K562 (cell line): ENCODE results near the gene PPIL6. TPM values are rescaled to one million over a fixed set of nuclear protein-coding genes. Genes with fewer than 3 reads are reported as not detected.
"Not testable (repeated sequence)": the region's sequence is repeated elsewhere in the genome, so short reads cannot be mapped to it uniquely, and the experiment has no call there.

Experiments used
- ATAC-seq: fragments of 200-7000 bp; cut with Tn5 transposase; 3 replicates; pipeline ENCODE4 v1.9.1; 2020; ENCODE audit warnings: moderate library complexity
- BruUV-seq: library from RNA; stranded (reverse); fragments of 400-500 nt; replicated peaks from 2 replicates; lab custom pipeline; 2021; lab: Mats Ljungman, UMichigan
- CTCF ChIA-PET: fragments of 300-600 bp; formaldehyde crosslinking; extraction: SDS; loops from one replicate; lab custom pipeline; 2021; ENCODE audit warnings: low intra/inter-chr PET ratio; lab: Yijun Ruan, JAX
- POLR2A ChIA-PET: fragments of 300-600, 350-650 bp; sonication (Branson Sonifier 250); formaldehyde crosslinking; extraction: SDS; loops from one replicate; lab custom pipeline; 2021; ENCODE audit warnings: antibody characterized with exemption, inconsistent platforms; lab: Yijun Ruan, JAX
- DNase-seq, 4 experiments: peaks; one replicate each; pipeline versions ENCODE4 v3.0.0 to v3.0.0-alpha.2; 2011 to 2018; ENCODE audit warnings: low spot score in 3 of 4, mixed read lengths in 3 of 4; ENCODE audit errors: extremely low read depth in 1 of 4
- FAIRE-seq: peaks from 2 replicates; lab custom pipeline; 2011; peaks lifted over from hg19 to GRCh38; lab: Jason Lieb, UNC
- H2AFZ ChIP-seq: 2 replicates; pipeline ENCODE4 v1.6.0; 2011; ENCODE audit warnings: low read depth, low read length, control low read depth, inconsistent platforms
- H3K27ac ChIP-seq: fragments of 200-600 bp; 3 replicates; pipeline ENCODE4 v1.8.0; 2011; ENCODE audit warnings: low read depth, mild to moderate bottlenecking, control low read depth, inconsistent platforms, low read length, moderate library complexity, mixed read lengths; ENCODE audit errors: extremely low read depth
- H3K27me3 ChIP-seq, 2 experiments: fragments of 300-600 bp in 1 of 2; 2 replicates in 1 of 2; 3 replicates in 1 of 2; pipeline versions ENCODE4 v1.6.0 to v1.8.0; 2011; ENCODE audit warnings: inconsistent platforms in 2 of 2, low read length in 2 of 2, mild to moderate bottlenecking in 1 of 2, mixed read lengths in 1 of 2, moderate library complexity in 1 of 2; ENCODE audit not compliant: control insufficient read depth in 2 of 2, insufficient read depth in 2 of 2
- H3K36me3 ChIP-seq: fragments of 300-600 bp; 3 replicates; pipeline ENCODE4 v1.8.0; 2011; ENCODE audit warnings: mild to moderate bottlenecking, low read length, inconsistent platforms; ENCODE audit not compliant: control insufficient read depth, insufficient read depth
- H3K4me1 ChIP-seq, 2 experiments: fragments of 200-600 bp in 1 of 2; replicated peaks in 1 of 2; 2 replicates in 1 of 2; 3 replicates in 1 of 2; pipeline versions ENCODE4 v1.5.1 to v1.8.0; 2011; ENCODE audit warnings: inconsistent platforms in 2 of 2, low read length in 2 of 2, mild to moderate bottlenecking in 1 of 2, mixed read lengths in 1 of 2, moderate library complexity in 1 of 2; ENCODE audit not compliant: control insufficient read depth in 2 of 2, insufficient read depth in 2 of 2
- H3K4me2 ChIP-seq: 2 replicates; pipeline ENCODE4 v1.6.1; 2011; ENCODE audit warnings: low read length, control low read depth, inconsistent platforms, mixed read lengths; ENCODE audit not compliant: insufficient read depth
- H3K4me3 ChIP-seq: fragments of 200-600 bp; sonication (generic), shearing (Covaris generic); 2 replicates; pipeline ENCODE4 v1.5.1; 2016; ENCODE audit warnings: control low read depth, inconsistent platforms
- H3K79me2 ChIP-seq: fragments of 200-600 bp; 3 replicates; pipeline ENCODE4 v1.8.0; 2011; ENCODE audit warnings: low read length, inconsistent platforms; ENCODE audit not compliant: control insufficient read depth, insufficient read depth
- H3K9ac ChIP-seq, 2 experiments: 2 replicates each; pipeline versions ENCODE4 v1.6.0 to v1.6.1; 2011; ENCODE audit warnings: low read depth in 2 of 2, low read length in 2 of 2, control low read depth in 1 of 2, inconsistent platforms in 1 of 2, mild to moderate bottlenecking in 1 of 2, mixed read lengths in 1 of 2; ENCODE audit not compliant: insufficient read depth in 1 of 2
- H3K9me1 ChIP-seq: one replicate; pipeline ENCODE4 v1.6.0; 2011; ENCODE audit warnings: inconsistent platforms, mild to moderate bottlenecking, low read length, moderate library complexity; ENCODE audit not compliant: control insufficient read depth, insufficient read depth
- H3K9me3 ChIP-seq: replicated peaks from 2 replicates; pipeline ENCODE4 v1.5.1; 2011; ENCODE audit warnings: low read depth, low read length, inconsistent platforms; ENCODE audit not compliant: control insufficient read depth, insufficient read depth
- H4K20me1 ChIP-seq: replicated peaks from 2 replicates; pipeline ENCODE4 v1.6.1; 2011; ENCODE audit warnings: low read length, inconsistent platforms, mixed read lengths; ENCODE audit not compliant: control insufficient read depth, insufficient read depth
- ADNP ChIP-seq: fragments of 200-800 bp; sonication (Bioruptor generic); IDR thresholded peaks from 2 replicates; pipeline ENCODE4 v1.6.1; 2016; ENCODE audit warnings: missing genetic modification characterization, missing compliant biosample characterization
- BCOR ChIP-seq: fragments of 450-650 bp; IDR thresholded peaks from 2 replicates; pipeline ENCODE4 v1.6.1; 2016
- CHAMP1 ChIP-seq: fragments of 450-650 bp; IDR thresholded peaks from 2 replicates; pipeline ENCODE4 v1.6.1; 2016; ENCODE audit warnings: mild to moderate bottlenecking
- CLOCK ChIP-seq: fragments of 250-450 bp; sonication (Bioruptor Pico); IDR thresholded peaks from 2 replicates; pipeline ENCODE4 v1.4.0; 2020; ENCODE audit warnings: mild to moderate bottlenecking, moderate library complexity, borderline replicate concordance
- HDAC2 ChIP-seq: fragments of 450-650 bp; IDR thresholded peaks from 2 replicates; pipeline ENCODE4 v1.6.1; 2016; ENCODE audit warnings: mild to moderate bottlenecking
- KDM1A ChIP-seq, 2 experiments: fragments of 450-650 bp; IDR thresholded peaks; 2 replicates each; pipeline ENCODE4 v1.6.1; 2016; ENCODE audit warnings: mild to moderate bottlenecking in 2 of 2
- PCBP1 ChIP-seq: fragments of 200-400 bp; formaldehyde crosslinking; IDR thresholded peaks from 2 replicates; pipeline ENCODE4 v1.6.1; 2018; ENCODE audit warnings: mild to moderate bottlenecking, low read depth, low read length; ENCODE audit not compliant: poor library complexity, severe bottlenecking
- RBM25 ChIP-seq: fragments of 200-400 bp; formaldehyde crosslinking; IDR thresholded peaks from 2 replicates; pipeline ENCODE4 v1.6.1; 2018; ENCODE audit warnings: low read length, low read depth, moderate library complexity; ENCODE audit not compliant: severe bottlenecking
- SMARCA5 ChIP-seq: fragments of 450-650 bp; IDR thresholded peaks from 2 replicates; pipeline ENCODE4 v1.6.1; 2016
- ZNF121 ChIP-seq: sonication (generic); formaldehyde crosslinking; conservative IDR thresholded peaks from 2 replicates; pipeline ENCODE4 v1.8.0; 2022; ENCODE audit warnings: missing genetic modification reagents
- ZNF146 ChIP-seq: IDR thresholded peaks from one replicate; pipeline ENCODE4 v1.6.1; 2018; ENCODE audit warnings: missing compliant biosample characterization; ENCODE audit not compliant: unreplicated experiment
- WGBS: fragments of 100-300 bp; shearing (Covaris generic); methylation state at CpG from one replicate; pipeline ENCODE4 v1.1.6; 2016; ENCODE audit warnings: low coverage, mixed read lengths; ENCODE audit not compliant: insufficient coverage; ENCODE audit errors: missing lambda C conversion rate; 5-methylcytosine and 5-hydroxymethylcytosine counted together
- in situ Hi-C: fragments of 300-500 bp; cut with MboI; formaldehyde crosslinking; loops from 4 replicates; pipeline ENCODE4 v1.15.0; 2018; ENCODE audit warnings: inconsistent platforms, mixed read lengths
- intact Hi-C: fragments of 100-400 bp; cut with micrococcal nuclease; formaldehyde crosslinking; loops from 2 replicates; pipeline ENCODE4 v1.14.2; 2022
- polyA plus RNA-seq, 8 experiments: library from polyadenylated mRNA; depleted of rRNA in 4 of 8; stranded (reverse) in 5 of 8; unstranded in 3 of 8; fragments of >200 nt; fragmentation: Nextera tagmentation in 2 of 8; fragmentation: Illumina TruSeq in 1 of 8; extraction: Ambion mirVana in 2 of 8; extraction: Trizol in 1 of 8; gene quantifications; 2 replicates each; pipeline versions ENCODE4 v1.2.1 to v1.2.3, GENCODE V29; 2011 to 2014; ENCODE audit warnings: inconsistent platforms in 1 of 8, missing spikeins in 1 of 8
- total RNA-seq, 7 experiments: library from RNA; depleted of rRNA in 6 of 7; stranded (reverse); fragments of >200 nt in 6 of 7; fragmentation: Illumina TruSeq in 2 of 7; extraction: Trizol in 2 of 7; gene quantifications; 2 replicates each; pipeline versions ENCODE4 v1.2.1 to v1.2.3, GENCODE V29; 2011 to 2021; ENCODE audit warnings: low replicate concordance in 1 of 7

The PPIL6 gene
- total and polyA plus RNA-seq, 9 of the 15 experiments (the other 6 are each of a cell fraction or from before 2014, with no cell fraction given) = 0.03 to 0.98 (median 0.41) TPM; not detected in 1

GRCh38 chr6:109461733-109462526, 21.5 kb upstream of the PPIL6 start (continued):
- no peak for TF ChIP-seq PCBP1
- TF ChIP-seq CLOCK (CRISPR knock-in tag) = no peak

GRCh38 chr6:109461205-109461604, 20.8 kb upstream of the PPIL6 start:
- H3K9me3 ChIP-seq, ATAC-seq, DNase-seq, H3K79me2 ChIP-seq, CTCF ChIA-PET, BruUV-seq, H3K27me3 ChIP-seq, H3K27ac ChIP-seq, H3K9ac ChIP-seq, H3K4me2 ChIP-seq, in situ Hi-C loops, H3K4me3 ChIP-seq, H4K20me1 ChIP-seq, H2AFZ ChIP-seq, H3K4me1 ChIP-seq, H3K9me1 ChIP-seq, FAIRE-seq, intact Hi-C loops: not testable (repeated sequence)
- POLR2A ChIA-PET = interaction anchor here (0.6 kb wide), 1 partner anchor 1450 kb away, joined by 3 read pairs; no protein-coding TSS in a partner anchor
- peak; percentile 84 for TF ChIP-seq SMARCA5
- TF ChIP-seq ZNF146 (CRISPR knock-in tag) = peak; percentile 99
- TF ChIP-seq RBM25 = peak; percentile 81
- TF ChIP-seq ZNF121 (CRISPR knock-in tag) = peak; percentile 96
- TF ChIP-seq ADNP (tag) = peak; percentile 57
- TF ChIP-seq KDM1A (IDR thresholded peaks at IDR 0.05) = peak; percentile 42 to 69; a peak in 3 of 4 replicates
- TF ChIP-seq BCOR = peak; percentile 88
- TF ChIP-seq CHAMP1 = 0 out of 2 replicates have a peak, but pooled peaks have one; percentile 47
- TF ChIP-seq HDAC2 = peak; percentile 49; the same call in 1 of the 2 replicates
- H3K36me3 ChIP-seq = peaks cover 47% of the 10 kb centered on the region
- 100% methylated on average over 1 of the region's 1 CpG for WGBS
